ENCODE measurements around the gene GON7. TPM values are rescaled to one million over a fixed set of nuclear protein-coding genes. Genes with fewer than 3 reads are reported as not detected.

GON7 gene
- total RNA-seq, 1 donor from 2014 or later = 15.3 TPM

- no peak for DNase-seq
Observed at GRCh38 chr14:93156693-93157369, 50.0 kb downstream of the GON7 start.

DNA sequence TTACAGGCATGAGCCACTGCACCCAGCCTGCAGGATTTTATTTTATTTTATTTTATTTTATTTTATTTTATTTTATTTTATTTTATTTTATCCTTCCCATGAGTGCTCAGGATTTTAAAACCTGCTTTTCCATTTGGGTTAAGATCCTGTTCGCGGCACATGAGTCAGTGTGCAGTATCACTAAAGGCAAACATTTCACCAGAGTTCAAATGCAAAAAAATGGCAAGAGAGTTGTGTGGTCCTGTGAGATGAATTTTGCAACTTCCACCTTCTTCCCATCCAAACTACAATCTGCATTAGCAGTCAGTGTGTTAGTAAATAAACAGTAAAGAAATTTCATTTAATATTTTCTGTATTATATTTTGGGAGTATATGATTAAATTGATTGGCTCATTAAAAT, 51.2 kb downstream of the GON7 start:
- DNase-seq = no peak

DNA sequence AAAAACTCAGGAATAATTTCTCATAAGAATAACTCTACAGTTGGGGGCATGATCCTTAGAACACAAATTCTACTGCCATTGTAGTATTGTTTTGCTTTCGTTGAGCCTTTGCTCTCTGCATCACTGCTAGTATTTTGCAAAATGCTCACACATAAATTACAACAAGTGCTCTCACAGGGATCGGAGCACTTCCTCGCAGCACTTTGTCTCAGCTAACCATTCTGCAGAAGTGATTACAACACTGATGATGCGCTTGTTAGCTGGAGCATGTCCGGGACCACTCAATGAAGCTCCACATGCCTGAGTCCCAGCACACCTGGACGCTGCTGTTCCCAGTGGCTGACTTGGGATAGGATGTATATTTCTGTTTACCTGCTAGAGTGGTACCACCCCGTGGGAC, 53.7 kb downstream of the GON7 start:
- no peak for DNase-seq

Other genes with a start within 250 kb of the GON7 start
- 24.0 and 41.3 TPM in 2 replicates for gene ITPK1, start 91.1 kb downstream of the GON7 start, total RNA-seq
- gene MOAP1, start 22.2 kb downstream of the GON7 start, total RNA-seq = 30.0 and 30.6 TPM in 2 replicates
- gene LYSET, start 21.7 kb downstream of the GON7 start, total RNA-seq = 8.7 and 18.2 TPM in 2 replicates
- 35.6 and 43.9 TPM in 2 replicates for gene UBR7, start 191 bp upstream of the GON7 start, total RNA-seq
- 30.8 and 31.3 TPM in 2 replicates for gene BTBD7, start 126.0 kb upstream of the GON7 start, total RNA-seq
- gene COX8C, start 140.1 kb upstream of the GON7 start, total RNA-seq = 0.23 TPM in 1 of 2 replicates, not detected in the other
- gene UNC79, start 223.9 kb upstream of the GON7 start, total RNA-seq = under 0.01 TPM in 1 of 2 replicates, not detected in the other

All from dermis blood vessel endothelial cell (primary cell).